Brain microvascular endothelial cell (primary cell): Measurements from ENCODE around the gene CNIH2.

Source experiments
- DNase-seq: peaks from one replicate; pipeline ENCODE4 v3.0.0-alpha.2; 2020
- H3K27ac ChIP-seq: fragments of 250-450 bp; sonication (Bioruptor Pico); 2 replicates; pipeline ENCODE4 v1.5.1; 2020; ENCODE audit warnings: mild to moderate bottlenecking, moderate library complexity
- H3K27me3 ChIP-seq: fragments of 250-450 bp; sonication (Bioruptor Pico); replicated peaks from 2 replicates; pipeline ENCODE4 v1.5.1; 2020; ENCODE audit warnings: mild to moderate bottlenecking
- H3K36me3 ChIP-seq: fragments of 250-450 bp; sonication (Bioruptor Pico); replicated peaks from 2 replicates; pipeline ENCODE4 v1.5.1; 2020; ENCODE audit warnings: mild to moderate bottlenecking
- H3K4me3 ChIP-seq: 2 replicates; pipeline ENCODE4 v1.5.1; 2011; ENCODE audit warnings: low read depth, mild to moderate bottlenecking, control low read depth, low read length, moderate library complexity
- in situ Hi-C: cut with HindIII; loops from 2 replicates; pipeline ENCODE4 v1.10.0; 2017; ENCODE audit warnings: low sequenced_read_pairs, low pct_ligation_motif_present
- TF ChIP-seq, protein P1 (sequence below): IDR thresholded peaks from 2 replicates; pipeline ENCODE4 v1.5.1; 2011; ENCODE audit warnings: low read depth, mild to moderate bottlenecking, moderate library complexity, low read length, control low read depth, inconsistent platforms; ENCODE audit errors: missing control alignments

Gene CNIH2

DNA sequence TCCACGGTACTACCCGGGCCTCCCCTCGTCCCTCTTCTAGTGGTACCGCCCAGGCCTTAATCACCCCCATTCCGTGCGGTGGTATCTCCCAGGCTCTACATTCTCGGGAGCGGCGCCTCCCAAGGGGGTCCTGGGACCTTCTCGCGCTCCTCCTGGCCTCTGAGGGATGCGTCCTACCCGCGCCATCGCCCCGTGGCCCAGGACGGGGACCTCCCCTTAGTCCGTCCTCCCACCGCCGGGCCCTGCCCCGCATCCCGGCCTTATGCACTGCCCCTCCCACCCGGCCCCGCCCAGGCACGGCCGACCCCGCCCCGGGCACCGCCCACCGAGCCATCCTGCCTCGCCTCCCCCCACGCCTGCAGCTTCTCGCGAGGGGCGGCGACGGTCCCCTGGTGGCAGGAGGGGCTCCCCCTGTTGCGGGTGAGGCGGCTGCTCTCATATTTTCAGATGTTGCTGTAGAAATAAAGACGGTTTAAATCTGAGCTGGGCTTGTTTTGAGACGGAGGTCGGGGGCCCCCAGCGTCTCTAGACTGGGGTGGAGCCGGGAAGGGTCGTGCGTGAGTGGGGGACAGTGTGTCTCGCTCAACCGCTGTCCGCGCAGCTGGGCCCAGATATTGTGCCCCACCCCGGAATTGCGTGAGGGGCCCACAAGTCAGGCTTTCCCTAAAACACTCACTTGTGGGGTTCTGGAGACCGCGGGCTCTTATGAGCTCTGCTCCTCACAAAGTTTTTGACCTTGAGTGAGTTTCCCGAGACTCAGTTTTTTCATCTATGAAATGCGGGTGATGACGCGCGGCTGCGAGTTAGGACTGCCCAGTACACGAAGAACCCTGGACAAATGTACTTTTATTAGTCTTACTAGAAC, 10.4 kb upstream of the CNIH2 start:
- peak overlapping the region; percentile 79 for H3K27ac ChIP-seq
- peaks cover 18% of the 10 kb centered on the region for H3K36me3 ChIP-seq
- no peaks in the 10 kb centered on the region for H3K27me3 ChIP-seq
- TF ChIP-seq, protein P1, sequence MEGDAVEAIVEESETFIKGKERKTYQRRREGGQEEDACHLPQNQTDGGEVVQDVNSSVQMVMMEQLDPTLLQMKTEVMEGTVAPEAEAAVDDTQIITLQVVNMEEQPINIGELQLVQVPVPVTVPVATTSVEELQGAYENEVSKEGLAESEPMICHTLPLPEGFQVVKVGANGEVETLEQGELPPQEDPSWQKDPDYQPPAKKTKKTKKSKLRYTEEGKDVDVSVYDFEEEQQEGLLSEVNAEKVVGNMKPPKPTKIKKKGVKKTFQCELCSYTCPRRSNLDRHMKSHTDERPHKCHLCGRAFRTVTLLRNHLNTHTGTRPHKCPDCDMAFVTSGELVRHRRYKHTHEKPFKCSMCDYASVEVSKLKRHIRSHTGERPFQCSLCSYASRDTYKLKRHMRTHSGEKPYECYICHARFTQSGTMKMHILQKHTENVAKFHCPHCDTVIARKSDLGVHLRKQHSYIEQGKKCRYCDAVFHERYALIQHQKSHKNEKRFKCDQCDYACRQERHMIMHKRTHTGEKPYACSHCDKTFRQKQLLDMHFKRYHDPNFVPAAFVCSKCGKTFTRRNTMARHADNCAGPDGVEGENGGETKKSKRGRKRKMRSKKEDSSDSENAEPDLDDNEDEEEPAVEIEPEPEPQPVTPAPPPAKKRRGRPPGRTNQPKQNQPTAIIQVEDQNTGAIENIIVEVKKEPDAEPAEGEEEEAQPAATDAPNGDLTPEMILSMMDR, result peak; percentile 25
- in situ Hi-C loops, result no loop called here
- DNase-seq, result peak; percentile 75
- H3K4me3 ChIP-seq, result peak overlapping the region; percentile 95

DNA sequence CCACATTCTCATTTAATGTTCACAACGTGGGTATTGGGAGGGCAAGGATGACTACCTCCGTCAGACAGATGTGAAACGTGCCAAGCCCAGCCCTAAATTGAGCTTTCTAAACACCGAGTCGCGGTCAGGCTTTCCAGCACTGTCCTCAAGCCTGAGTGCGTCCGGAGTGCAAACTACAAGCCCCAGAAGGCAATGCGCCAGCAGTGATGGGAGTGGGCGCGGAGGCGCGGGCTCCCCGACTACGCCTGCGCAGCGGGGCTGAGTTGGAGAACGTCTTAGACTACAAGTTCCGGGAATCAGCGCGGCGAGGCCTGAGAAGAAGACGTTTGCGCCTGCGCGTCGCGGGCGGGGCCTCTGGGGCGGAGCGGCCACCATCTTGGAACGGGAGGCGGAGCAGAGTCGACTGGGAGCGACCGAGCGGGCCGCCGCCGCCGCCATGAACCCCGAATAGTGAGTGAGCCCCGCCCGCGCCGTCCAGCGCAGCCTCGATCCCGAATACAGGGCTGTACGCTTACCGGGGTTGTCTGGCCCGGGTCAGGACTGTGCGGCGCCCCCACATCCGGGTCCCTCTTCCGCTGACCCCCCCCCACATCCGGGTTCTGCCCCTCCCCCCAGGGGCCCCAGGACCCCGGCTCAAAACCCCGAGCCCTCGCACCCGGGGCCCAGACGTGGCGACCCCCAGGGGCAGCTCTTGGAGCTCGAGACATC, 9.6 kb upstream of the CNIH2 start, which contains the start of gene RAB1B:
TSS of gene RAB1B (plus strand) at position 396 of the 708 bp plus-strand sequence. CDS start at position 437, 41 bp downstream.
- DNase-seq, result peak; percentile 99
- in situ Hi-C loops, result no loop called here
- peak within 1 kb of the TSS; percentile 95 for H3K4me3 ChIP-seq
- H3K27ac ChIP-seq, result peak within 1 kb of the TSS; percentile 79
- TF ChIP-seq, protein P1, result no peak
- H3K27me3 ChIP-seq, result no peaks in the 10 kb centered on the region
- H3K36me3 ChIP-seq, result peaks cover 20% of the 10 kb centered on the region

DNA sequence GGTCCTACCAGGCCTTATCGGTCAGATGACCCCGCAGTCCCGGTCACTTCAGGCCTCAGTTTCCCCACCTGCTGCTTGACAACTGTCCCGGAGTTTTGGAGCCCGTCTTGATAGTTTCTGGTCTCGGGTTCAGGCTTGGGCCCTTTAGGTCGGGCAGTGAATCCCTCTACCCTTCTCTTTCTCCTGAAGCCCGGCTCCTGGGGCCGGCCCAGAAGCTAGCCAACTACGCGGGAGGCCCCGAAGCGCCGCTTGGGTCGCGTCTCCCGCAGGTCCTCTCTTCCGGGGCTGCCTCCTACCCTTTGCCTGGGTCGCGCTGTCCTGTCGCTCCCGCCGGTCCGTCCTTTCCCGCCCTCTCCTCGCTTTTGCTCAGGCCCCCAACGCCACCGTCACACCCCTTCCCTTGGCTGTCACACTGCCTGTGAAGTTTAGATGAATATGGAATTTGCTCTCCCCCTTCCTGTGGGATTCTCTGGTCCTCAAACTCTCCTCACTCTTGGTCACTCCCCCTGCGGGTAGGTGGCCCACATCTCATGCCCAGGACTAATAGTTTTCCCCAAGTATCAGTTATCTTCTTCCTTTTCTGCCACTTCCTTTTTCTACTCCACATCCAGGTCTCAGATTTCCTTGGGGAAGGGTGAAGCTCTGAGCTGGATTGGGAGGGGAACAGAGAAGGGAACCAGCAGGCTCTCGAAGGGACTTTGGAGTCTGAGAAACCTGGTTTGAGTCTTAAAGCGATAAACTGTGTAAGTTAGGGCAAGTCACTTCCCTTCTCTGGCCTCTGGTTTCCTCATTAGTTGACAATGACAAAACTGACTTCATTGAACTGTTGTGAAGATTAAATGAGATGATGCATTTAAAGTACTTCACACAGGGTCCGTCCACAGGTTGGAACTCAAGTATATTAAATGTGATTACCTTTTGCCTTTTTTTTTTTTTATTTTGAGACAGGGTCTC, 8.7 kb upstream of the CNIH2 start:
- no peaks in the 10 kb centered on the region for H3K27me3 ChIP-seq

DNA sequence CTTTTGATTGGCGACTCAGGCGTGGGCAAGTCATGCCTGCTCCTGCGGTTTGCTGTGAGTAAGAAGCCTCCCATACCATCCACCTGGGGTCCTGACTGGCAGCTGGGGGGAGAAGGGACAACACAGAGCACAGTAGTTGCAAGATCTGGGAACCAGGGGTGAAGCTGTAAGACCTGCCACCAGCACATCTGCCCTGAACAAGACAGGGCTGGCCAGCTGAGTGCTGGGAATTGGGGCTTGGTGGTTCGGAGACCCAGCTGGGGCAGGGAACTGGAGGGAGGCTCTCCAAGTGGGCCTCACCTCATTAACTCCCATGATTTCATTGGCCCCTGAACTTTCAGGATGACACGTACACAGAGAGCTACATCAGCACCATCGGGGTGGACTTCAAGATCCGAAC, 6.2 kb upstream of the CNIH2 start:
- Histone ChIP-seq H3K27me3 (no peaks in the 10 kb centered on the region), H3K36me3 (peaks cover 40% of the 10 kb centered on the region), H3K27ac (no peak overlapping the region), H3K4me3 (no peak overlapping the region)
- in situ Hi-C loops, result no loop called here
- DNase-seq, result no peak
- TF ChIP-seq, protein P1, result no peak

More for the DNA sequence above, 8.7 kb upstream of the CNIH2 start:
- in situ Hi-C loops, result no loop called here
- peaks cover 25% of the 10 kb centered on the region for H3K36me3 ChIP-seq
- peak overlapping the region; percentile 95 for H3K4me3 ChIP-seq
- H3K27ac ChIP-seq, result peak overlapping the region; percentile 79
- no peak for DNase-seq
- TF ChIP-seq, protein P1, result peak; percentile 53

DNA sequence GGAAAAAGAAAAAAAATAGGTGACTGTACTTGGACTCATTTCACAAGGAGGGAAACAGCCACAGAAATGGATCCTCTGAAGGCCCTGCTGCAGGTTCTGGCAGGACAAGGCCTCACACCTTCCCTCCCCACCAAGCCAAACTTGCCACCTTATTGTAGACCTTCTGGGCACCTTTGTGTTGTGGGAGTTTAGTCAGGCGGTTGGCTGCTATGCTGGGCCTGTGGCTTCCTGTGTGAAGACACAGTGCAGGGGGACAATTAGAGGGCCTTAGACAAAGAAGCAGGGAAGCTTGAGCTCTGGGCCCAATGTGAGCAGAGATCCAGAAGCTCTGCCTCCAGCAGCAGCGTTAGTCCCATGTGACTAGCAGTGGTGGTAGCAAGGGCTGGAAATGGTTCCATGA, 5.4 kb upstream of the CNIH2 start:
- no peak for DNase-seq
- no peak overlapping the region for H3K4me3 ChIP-seq
- H3K27me3 ChIP-seq, result no peaks in the 10 kb centered on the region
- in situ Hi-C loops, result no loop called here
- H3K27ac ChIP-seq, result no peak overlapping the region
- H3K36me3 ChIP-seq, result peaks cover 40% of the 10 kb centered on the region
- TF ChIP-seq, protein P1, result no peak
